ENCODE data around the gene RIOK1. TPM values are rescaled to one million over a fixed set of nuclear protein-coding genes. Genes with fewer than 3 reads are reported as not detected.
A peak's percentile ranks its signal among the peaks of the same experiment; 100 is the strongest.

RIOK1 gene
- total RNA-seq, 1 donor = 24.2 TPM

- no peak overlapping the region for H3K4me3 ChIP-seq (ENCODE audit: low read depth, low read length)
- no peak for TF ChIP-seq CTCF (IDR thresholded peaks at IDR 0.05; ENCODE audit: insufficient read depth, low read depth, low read length)
- no peak for DNase-seq (ENCODE audit: low read depth)
These were observed 21.2 kb downstream of the RIOK1 start for GRCh38 chr6:7410851-7411250.

- H3K4me3 ChIP-seq (ENCODE audit: low read depth, low read length) = no peak overlapping the region
- no peak for TF ChIP-seq CTCF (IDR thresholded peaks at IDR 0.05; ENCODE audit: insufficient read depth, low read depth, low read length)
- DNase-seq (ENCODE audit: low read depth) = no peak
These were observed 21.7 kb downstream of the RIOK1 start for GRCh38 chr6:7411328-7411727.

- peak; percentile 56 for DNase-seq (ENCODE audit: low read depth)
- TF ChIP-seq CTCF (IDR thresholded peaks at IDR 0.05; ENCODE audit: insufficient read depth, low read depth, low read length) = no peak
- no peak overlapping the region for H3K4me3 ChIP-seq (ENCODE audit: low read depth, low read length)
These were observed 23.7 kb downstream of the RIOK1 start for GRCh38 chr6:7413151-7413823.

- peak; percentile 95 for DNase-seq (ENCODE audit: low read depth)
- no peak for TF ChIP-seq CTCF (IDR thresholded peaks at IDR 0.05; ENCODE audit: insufficient read depth, low read depth, low read length)
- no peak overlapping the region for H3K4me3 ChIP-seq (ENCODE audit: low read depth, low read length)
These were observed 25.2 kb downstream of the RIOK1 start for GRCh38 chr6:7414811-7415210.

- no peak overlapping the region for H3K4me3 ChIP-seq (ENCODE audit: low read depth, low read length)
- no peak for TF ChIP-seq CTCF (IDR thresholded peaks at IDR 0.05; ENCODE audit: insufficient read depth, low read depth, low read length)
- DNase-seq (ENCODE audit: low read depth) = peak; percentile 80
These were observed 28.1 kb downstream of the RIOK1 start for GRCh38 chr6:7417684-7418083.

- DNase-seq (ENCODE audit: low read depth) = peak; percentile 78
- no peak overlapping the region for H3K4me3 ChIP-seq (ENCODE audit: low read depth, low read length)
- TF ChIP-seq CTCF (IDR thresholded peaks at IDR 0.05; ENCODE audit: insufficient read depth, low read depth, low read length) = no peak
These were observed 28.8 kb downstream of the RIOK1 start for GRCh38 chr6:7418238-7418905.
